ENCODE results near the gene KSR2.

The KSR2 gene

DNA sequence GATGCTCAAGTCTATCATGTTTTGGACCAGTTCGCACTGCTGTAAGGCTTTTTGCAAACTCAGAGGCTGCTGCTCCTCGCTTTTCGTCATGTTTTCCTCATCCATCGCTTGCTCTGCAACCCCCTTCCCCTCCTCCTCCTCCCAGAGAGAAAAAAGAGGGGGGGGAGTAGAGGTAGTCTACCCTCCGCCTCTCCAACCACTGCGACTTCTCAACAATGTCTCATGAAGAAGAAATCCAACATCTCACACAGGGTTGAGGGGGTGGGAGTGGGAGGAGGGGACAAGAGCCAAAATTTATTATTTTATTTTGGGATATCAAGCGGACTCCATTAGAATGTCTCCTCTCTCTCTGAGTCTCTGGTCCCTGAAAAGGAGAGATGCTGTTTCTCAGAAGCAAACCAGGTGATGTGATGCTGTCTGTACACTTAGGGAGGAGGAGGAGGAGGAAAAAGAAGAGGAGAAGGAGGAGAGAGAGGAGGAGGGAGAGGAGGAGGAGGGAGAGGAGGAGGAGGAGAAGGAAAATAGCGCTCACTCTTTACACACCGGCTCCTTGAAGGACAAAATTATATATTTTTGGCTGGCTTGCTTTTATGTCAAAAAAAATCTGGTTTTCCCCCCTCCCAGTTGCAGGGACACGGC is 520 bp downstream of the KSR2 start:
- DNase-seq (ENCODE audit: extremely low read depth, low read depth), result no peak
- peak overlapping the region; percentile 28; the same call in 1 of the 2 replicates for H3K4me3 ChIP-seq (replicated peaks; ENCODE audit: low read depth, low read length)
- TF ChIP-seq, protein P1, sequence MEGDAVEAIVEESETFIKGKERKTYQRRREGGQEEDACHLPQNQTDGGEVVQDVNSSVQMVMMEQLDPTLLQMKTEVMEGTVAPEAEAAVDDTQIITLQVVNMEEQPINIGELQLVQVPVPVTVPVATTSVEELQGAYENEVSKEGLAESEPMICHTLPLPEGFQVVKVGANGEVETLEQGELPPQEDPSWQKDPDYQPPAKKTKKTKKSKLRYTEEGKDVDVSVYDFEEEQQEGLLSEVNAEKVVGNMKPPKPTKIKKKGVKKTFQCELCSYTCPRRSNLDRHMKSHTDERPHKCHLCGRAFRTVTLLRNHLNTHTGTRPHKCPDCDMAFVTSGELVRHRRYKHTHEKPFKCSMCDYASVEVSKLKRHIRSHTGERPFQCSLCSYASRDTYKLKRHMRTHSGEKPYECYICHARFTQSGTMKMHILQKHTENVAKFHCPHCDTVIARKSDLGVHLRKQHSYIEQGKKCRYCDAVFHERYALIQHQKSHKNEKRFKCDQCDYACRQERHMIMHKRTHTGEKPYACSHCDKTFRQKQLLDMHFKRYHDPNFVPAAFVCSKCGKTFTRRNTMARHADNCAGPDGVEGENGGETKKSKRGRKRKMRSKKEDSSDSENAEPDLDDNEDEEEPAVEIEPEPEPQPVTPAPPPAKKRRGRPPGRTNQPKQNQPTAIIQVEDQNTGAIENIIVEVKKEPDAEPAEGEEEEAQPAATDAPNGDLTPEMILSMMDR (IDR thresholded peaks at IDR 0.05; ENCODE audit: low read depth, low read length, missing control alignments), result no peak

DNA sequence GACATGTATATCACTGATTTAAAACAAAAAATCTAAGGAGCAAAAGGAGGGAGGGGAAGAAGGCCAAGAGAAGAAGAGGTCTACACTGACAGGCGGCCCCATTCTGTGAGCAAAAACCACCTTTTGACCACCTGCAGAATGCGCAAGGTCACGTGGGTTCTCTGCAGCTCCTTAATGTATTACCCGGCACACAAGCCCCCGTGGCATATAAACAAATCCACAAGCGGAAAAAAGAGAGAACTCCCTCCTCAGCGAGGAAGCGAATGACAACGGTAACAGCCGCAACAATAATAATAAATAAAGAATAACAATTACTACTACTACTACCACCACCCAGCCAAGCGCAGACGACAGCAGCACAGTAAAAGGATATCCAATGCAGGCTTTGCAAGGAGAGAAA is 1.3 kb downstream of the KSR2 start:
- no peak for DNase-seq (ENCODE audit: extremely low read depth, low read depth)
- H3K4me3 ChIP-seq (replicated peaks; ENCODE audit: low read depth, low read length), result no peak overlapping the region
- TF ChIP-seq, protein P1 (IDR thresholded peaks at IDR 0.05; ENCODE audit: low read depth, low read length, missing control alignments), result no peak

DNA sequence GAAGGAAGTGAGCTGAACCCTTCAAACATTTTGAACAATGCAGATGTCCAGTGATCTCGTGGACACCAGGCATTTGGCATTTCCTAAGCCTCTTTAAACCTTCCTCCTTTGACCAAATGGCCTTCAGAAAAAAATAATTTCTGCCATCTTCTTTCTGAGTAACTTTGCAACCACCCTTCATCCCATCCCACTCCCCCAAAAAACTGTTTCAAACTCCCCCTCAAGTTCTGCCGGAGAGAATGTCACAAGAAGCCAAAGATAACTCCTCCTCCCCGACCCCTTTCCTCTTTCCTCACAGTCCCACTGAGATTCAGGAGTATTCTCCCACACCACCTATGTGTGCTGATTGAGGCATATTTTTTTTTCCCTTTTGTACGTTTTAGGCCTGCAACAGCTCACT is 1.7 kb downstream of the KSR2 start:
- no peak for DNase-seq (ENCODE audit: extremely low read depth, low read depth)
- no peak overlapping the region for H3K4me3 ChIP-seq (replicated peaks; ENCODE audit: low read depth, low read length)
- TF ChIP-seq, protein P1 (IDR thresholded peaks at IDR 0.05; ENCODE audit: low read depth, low read length, missing control alignments), result no peak

DNA sequence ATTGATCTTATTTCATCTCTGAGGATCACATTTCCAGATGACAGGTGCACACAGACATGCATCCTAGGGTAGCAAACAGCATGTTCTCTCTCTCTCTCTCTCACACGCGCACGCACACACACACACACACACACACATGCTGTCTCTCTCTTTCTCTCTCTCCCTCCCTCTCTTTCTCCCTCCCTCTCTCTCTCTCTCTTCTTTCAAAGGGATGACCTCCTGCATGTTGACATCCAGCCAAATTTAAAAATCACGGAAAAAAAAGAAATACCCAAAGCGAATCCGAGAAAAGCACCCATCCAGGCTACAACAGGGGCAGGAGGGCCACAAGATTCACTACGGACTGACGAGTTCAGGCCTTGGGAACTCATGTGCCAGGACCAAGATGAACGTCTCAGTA is 2.3 kb downstream of the KSR2 start:
- no peak overlapping the region for H3K4me3 ChIP-seq (replicated peaks; ENCODE audit: low read depth, low read length)
- TF ChIP-seq, protein P1 (IDR thresholded peaks at IDR 0.05; ENCODE audit: low read depth, low read length, missing control alignments), result no peak
- no peak for DNase-seq (ENCODE audit: extremely low read depth, low read depth)

DNA sequence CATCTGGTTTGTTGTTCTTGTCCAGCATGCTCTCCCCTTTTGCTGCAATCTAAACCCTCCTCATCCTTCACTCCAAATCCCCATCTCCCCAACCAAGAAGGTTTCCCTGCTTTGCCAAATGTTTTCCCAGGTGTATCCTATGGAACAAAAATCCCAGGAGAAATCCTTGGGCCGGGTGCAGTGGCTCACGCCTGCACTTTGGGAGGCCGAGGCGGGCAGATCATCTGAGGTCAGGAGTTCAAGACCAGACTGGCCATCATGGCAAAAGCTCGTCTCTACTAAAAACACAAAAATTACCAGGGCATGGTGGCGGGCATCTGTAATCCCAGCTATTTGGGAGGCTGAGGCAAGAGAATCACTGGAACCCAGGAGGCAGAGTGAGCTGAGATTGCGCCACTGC is 5.0 kb downstream of the KSR2 start:
- TF ChIP-seq, protein P1 (IDR thresholded peaks at IDR 0.05; ENCODE audit: low read depth, low read length, missing control alignments), result no peak
- DNase-seq (ENCODE audit: extremely low read depth, low read depth), result no peak
- no peak overlapping the region for H3K4me3 ChIP-seq (replicated peaks; ENCODE audit: low read depth, low read length)

DNA sequence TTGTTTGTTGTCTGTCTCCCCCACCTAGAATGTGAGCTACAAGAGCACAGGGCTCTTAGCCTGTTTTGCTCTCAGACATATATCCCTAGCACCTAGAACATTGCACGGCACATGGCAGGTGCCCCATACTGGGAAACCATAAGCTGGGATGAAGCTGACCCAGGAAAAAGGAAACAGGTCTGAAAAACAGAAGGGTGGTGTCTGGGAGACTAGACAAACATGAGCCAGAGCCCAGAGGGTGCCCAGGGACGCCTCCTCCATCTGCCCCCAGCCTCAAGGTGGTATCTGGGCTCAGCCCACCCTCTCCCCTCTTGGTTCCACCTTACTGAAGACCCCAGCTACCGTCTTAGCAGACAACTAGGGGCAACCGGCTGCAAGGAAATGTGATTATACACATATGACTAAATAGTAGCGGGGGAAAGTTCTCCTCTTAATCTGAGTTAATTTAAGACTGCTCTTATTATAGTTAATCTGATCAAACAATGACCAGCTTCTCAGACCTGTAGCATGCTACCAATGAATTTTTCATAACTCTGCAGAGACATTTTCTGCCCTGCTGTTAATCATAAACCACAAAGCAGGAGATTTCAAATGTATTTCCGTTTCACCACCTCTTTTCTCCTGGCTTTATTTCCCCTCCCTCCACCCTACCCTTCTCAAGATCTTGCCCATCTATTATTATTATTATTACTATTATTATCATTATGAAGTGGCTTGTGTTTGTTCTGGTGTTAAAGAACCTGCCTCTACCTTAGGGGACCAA is 31.9 kb downstream of the KSR2 start:
- no peak for DNase-seq (ENCODE audit: extremely low read depth, low read depth)
- TF ChIP-seq, protein P1 (IDR thresholded peaks at IDR 0.05; ENCODE audit: low read depth, low read length, missing control alignments), result no peak
- H3K4me3 ChIP-seq (replicated peaks; ENCODE audit: low read depth, low read length), result no peak overlapping the region

Measured in HFF-Myc (cell line).